Measurements from ENCODE around the gene UXS1. TPM values are rescaled to one million over a fixed set of nuclear protein-coding genes. Genes with fewer than 3 reads are reported as not detected.

Gene UXS1
- polyA plus RNA-seq, 3 donors from 2014 or later: 41.9 to 62.3 (median 47.5) TPM

GRCh38 chr2:106085181-106085940 lies 108.7 kb downstream of the UXS1 start:
- peaks cover 0 to 4% of the 10 kb centered on the region in 2 donors for H3K4me1 Mint-ChIP-seq
- DNase-seq: no peak
- peaks cover 0 to 1% (median 0%) of the 10 kb centered on the region in 6 donors for H3K9me3 Mint-ChIP-seq
- no peak overlapping the region for H3K4me3 Mint-ChIP-seq
- H3K36me3 Mint-ChIP-seq: peaks cover 4 to 7% (median 7%) of the 10 kb centered on the region in 3 donors
- H3K27me3 Mint-ChIP-seq (ENCODE audit: low read depth in 3 of 3): peaks cover 0 to 1% (median 0%) of the 10 kb centered on the region in 3 donors
- H3K27ac Mint-ChIP-seq: peak overlapping the region in 3 of 6 donors; percentile 12 to 32 (median 22)

GRCh38 chr2:106080959-106081358 lies 113.1 kb downstream of the UXS1 start:
- peaks cover 11 to 13% of the 10 kb centered on the region in 2 donors for H3K4me1 Mint-ChIP-seq
- no peak overlapping the region for H3K4me3 Mint-ChIP-seq
- no peaks in the 10 kb centered on the region for H3K9me3 Mint-ChIP-seq
- no peak for DNase-seq
- H3K27ac Mint-ChIP-seq: no peak overlapping the region
- H3K36me3 Mint-ChIP-seq: no peaks in the 10 kb centered on the region
- peaks cover 0 to 3% (median 1%) of the 10 kb centered on the region in 3 donors for H3K27me3 Mint-ChIP-seq (ENCODE audit: low read depth in 3 of 3)

GRCh38 chr2:106078096-106078495 lies 116.0 kb downstream of the UXS1 start:
- Mint-ChIP-seq H3K4me3 (peak overlapping the region in 1 of 5 donors; percentile 4), H3K4me1 (peaks cover 8 to 13% of the 10 kb centered on the region in 2 donors), H3K27me3 (ENCODE audit: low read depth in 3 of 3) (peaks cover 0 to 3% (median 0%) of the 10 kb centered on the region in 3 donors), H3K9me3 (no peaks in the 10 kb centered on the region), H3K27ac (peak overlapping the region in 1 of 6 donors; percentile 78), H3K36me3 (no peaks in the 10 kb centered on the region)
- DNase-seq: no peak

DNA sequence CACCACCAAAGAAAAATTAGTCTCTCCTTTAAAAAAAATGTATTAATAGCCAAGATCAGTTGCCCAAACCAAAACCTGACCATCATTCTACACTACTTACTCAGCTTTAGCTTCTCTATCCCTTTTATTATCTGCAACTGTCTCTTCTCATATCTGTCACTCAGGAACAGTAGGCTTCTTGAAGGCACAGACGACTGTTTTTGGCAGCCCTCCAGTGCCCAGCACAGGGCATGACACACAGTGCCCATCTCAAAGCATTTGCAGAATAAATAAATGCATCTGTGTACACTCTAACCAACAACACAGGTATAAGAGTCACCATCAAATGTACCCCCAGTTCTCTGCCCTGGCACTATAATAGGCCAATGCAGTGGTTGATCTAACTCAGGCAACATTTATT lies 117.2 kb downstream of the UXS1 start:
- Mint-ChIP-seq H3K4me1 (peaks cover 8 to 13% of the 10 kb centered on the region in 2 donors), H3K4me3 (no peak overlapping the region), H3K36me3 (no peaks in the 10 kb centered on the region), H3K27ac (peak overlapping the region in 1 of 6 donors; percentile 1), H3K27me3 (ENCODE audit: low read depth in 3 of 3) (peaks cover 0 to 3% (median 0%) of the 10 kb centered on the region in 3 donors), H3K9me3 (no peaks in the 10 kb centered on the region)
- no peak for DNase-seq

- Mint-ChIP-seq H3K27me3 (ENCODE audit: low read depth in 3 of 3) (peaks cover 0 to 6% (median 0%) of the 10 kb centered on the region in 3 donors), H3K4me3 (no peak overlapping the region), H3K27ac (no peak overlapping the region), H3K9me3 (no peaks in the 10 kb centered on the region), H3K4me1 (peaks cover 8 to 11% of the 10 kb centered on the region in 2 donors), H3K36me3 (no peaks in the 10 kb centered on the region)
- no peak for DNase-seq
Observed at GRCh38 chr2:106075048-106075447, 119.1 kb downstream of the UXS1 start.

DNA sequence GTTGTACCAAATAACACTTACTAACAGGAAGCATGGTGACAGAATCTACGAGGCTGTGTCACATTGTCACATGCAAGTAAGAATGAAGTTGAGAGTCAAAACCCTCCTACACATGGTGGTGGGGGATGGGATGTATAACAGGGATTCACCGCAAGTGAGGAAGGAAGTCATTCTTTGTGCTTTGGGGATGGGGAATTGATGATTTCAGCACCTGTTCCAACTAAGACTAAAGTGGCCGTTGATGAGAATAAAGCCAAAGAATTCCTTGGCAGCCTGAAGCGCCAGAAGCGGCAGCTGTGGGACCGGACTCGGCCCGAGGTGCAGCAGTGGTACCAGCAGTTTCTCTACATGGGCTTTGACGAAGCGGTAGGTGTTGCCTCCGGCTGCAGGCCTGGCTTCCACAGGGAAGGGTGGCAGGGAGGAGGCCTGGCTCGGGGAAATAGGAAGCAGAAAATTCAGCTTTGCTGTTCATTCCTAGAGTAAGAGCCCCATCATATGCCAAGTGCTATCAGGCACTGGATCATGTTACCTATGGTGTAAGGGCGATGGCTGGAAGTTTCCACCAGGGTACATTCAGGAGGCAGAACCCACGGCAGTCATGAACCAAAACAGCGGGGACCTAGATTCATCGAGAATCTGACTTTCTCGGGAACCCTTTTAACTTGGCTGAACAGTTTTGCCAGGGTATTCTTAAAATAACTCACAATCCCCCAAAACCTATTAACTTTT lies 120.3 kb downstream of the UXS1 start:
- no peaks in the 10 kb centered on the region for H3K9me3 Mint-ChIP-seq
- H3K4me1 Mint-ChIP-seq: peaks cover 8 to 11% of the 10 kb centered on the region in 2 donors
- peaks cover 0 to 6% (median 3%) of the 10 kb centered on the region in 3 donors for H3K27me3 Mint-ChIP-seq (ENCODE audit: low read depth in 3 of 3)
- no peaks in the 10 kb centered on the region for H3K36me3 Mint-ChIP-seq
- no peak overlapping the region for H3K4me3 Mint-ChIP-seq
- no peak for DNase-seq
- H3K27ac Mint-ChIP-seq: no peak overlapping the region

DNA sequence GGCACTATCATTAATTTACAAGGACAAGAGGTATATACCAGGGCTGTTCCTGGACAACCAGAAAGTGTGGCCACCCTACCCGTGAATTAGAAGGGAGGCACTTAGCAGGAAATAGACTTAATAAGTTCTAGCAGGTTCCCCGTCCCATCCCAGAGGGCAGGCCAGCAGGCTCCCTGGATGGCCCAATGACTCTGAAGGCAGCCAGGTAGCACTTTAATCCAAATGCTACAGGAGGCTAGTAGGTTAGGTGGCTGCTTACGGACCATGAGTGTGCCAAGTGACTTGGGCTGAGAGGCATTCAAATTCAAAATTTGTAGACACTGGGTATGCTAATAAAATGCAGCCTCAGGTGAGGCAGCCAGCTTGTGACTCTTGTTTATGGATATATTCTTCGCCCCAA lies 123.9 kb downstream of the UXS1 start:
- H3K4me3 Mint-ChIP-seq: no peak overlapping the region
- peaks cover 9% of the 10 kb centered on the region in 2 donors for H3K4me1 Mint-ChIP-seq
- peaks cover 4 to 11% (median 7%) of the 10 kb centered on the region in 3 donors for H3K27me3 Mint-ChIP-seq (ENCODE audit: low read depth in 3 of 3)
- DNase-seq: no peak
- no peak overlapping the region for H3K27ac Mint-ChIP-seq
- no peaks in the 10 kb centered on the region for H3K36me3 Mint-ChIP-seq
- no peaks in the 10 kb centered on the region for H3K9me3 Mint-ChIP-seq

- Mint-ChIP-seq H3K27me3 (ENCODE audit: low read depth in 3 of 3) (peaks cover 6 to 14% (median 7%) of the 10 kb centered on the region in 3 donors), H3K36me3 (no peaks in the 10 kb centered on the region), H3K27ac (no peak overlapping the region), H3K4me3 (no peak overlapping the region), H3K9me3 (no peaks in the 10 kb centered on the region), H3K4me1 (peaks cover 9% of the 10 kb centered on the region in 2 donors)
- no peak for DNase-seq
Observed at GRCh38 chr2:106068451-106068850, 125.7 kb downstream of the UXS1 start.

GRCh38 chr2:106065983-106066820 lies 127.9 kb downstream of the UXS1 start:
- peaks cover 9% of the 10 kb centered on the region in 2 donors for H3K4me1 Mint-ChIP-seq
- H3K27me3 Mint-ChIP-seq (ENCODE audit: low read depth in 3 of 3): peaks cover 6 to 16% (median 7%) of the 10 kb centered on the region in 3 donors
- H3K9me3 Mint-ChIP-seq: no peaks in the 10 kb centered on the region
- no peak overlapping the region for H3K27ac Mint-ChIP-seq
- no peak for DNase-seq
- peak overlapping the region in 4 of 5 donors; percentile 17 to 69 (median 62) for H3K4me3 Mint-ChIP-seq
- H3K36me3 Mint-ChIP-seq: no peaks in the 10 kb centered on the region

DNA sequence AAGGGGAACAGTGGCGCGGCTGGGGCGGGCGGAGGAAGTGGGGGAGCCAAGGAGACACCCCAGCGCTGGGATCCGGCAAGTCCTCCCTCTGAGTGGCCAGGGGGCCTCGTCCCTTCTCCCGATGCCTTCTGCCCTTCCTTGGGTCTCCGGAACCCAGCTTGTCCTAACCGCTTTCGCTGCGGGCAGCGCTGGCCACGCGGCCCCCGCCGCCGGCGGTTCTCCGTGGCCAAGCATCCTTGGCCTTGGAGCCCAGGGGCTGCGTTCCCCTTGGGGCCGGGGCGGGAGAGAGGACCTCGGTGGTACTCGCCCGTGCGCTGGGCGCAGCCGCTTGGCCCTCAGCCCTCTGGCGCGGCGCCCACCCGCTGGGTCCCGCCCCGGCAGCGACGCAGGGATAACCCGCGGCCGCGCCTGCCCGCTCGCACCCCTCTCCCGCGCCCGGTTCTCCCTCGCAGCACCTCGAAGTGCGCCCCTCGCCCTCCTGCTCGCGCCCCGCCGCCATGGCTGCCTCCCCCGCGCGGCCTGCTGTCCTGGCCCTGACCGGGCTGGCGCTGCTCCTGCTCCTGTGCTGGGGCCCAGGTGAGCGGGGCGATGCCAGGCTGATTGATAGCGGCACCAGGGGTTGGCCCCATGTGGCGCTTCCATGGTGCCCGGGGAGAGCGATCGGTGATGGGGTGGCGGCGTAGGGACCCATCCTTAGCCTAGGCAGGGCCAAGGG lies 128.7 kb downstream of the UXS1 start:
- Mint-ChIP-seq H3K9me3 (no peaks in the 10 kb centered on the region), H3K27ac (no peak overlapping the region), H3K4me1 (peaks cover 9% of the 10 kb centered on the region in 2 donors), H3K4me3 (peak overlapping the region in 4 of 5 donors; percentile 17 to 65 (median 52)), H3K36me3 (no peaks in the 10 kb centered on the region), H3K27me3 (ENCODE audit: low read depth in 3 of 3) (peaks cover 6 to 16% (median 7%) of the 10 kb centered on the region in 3 donors)
- DNase-seq: no peak

DNA sequence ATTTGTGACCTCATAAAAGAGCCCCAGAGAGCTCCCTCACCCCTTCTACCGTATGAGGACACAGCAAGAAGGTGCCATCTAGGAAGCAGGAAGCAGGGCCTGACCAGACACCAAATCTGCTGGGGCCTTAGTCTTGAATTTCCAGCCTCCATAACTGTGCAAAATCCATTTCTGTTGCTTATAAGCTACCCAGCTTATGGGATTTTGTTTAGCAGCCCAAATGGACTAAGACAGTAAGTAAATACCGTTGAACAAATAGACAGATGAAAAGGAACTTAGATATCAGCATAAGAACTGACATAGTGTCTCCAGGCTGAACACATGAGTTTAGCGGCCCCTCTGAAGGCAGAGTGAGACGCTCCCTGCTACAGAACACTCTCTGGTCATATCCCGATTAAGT lies 130.9 kb downstream of the UXS1 start:
- no peaks in the 10 kb centered on the region for H3K9me3 Mint-ChIP-seq
- no peaks in the 10 kb centered on the region for H3K36me3 Mint-ChIP-seq
- peaks cover 21 to 23% of the 10 kb centered on the region in 2 donors for H3K4me1 Mint-ChIP-seq
- DNase-seq: no peak
- no peak overlapping the region for H3K27ac Mint-ChIP-seq
- no peak overlapping the region for H3K4me3 Mint-ChIP-seq
- H3K27me3 Mint-ChIP-seq (ENCODE audit: low read depth in 3 of 3): peaks cover 4 to 13% (median 6%) of the 10 kb centered on the region in 3 donors

DNA sequence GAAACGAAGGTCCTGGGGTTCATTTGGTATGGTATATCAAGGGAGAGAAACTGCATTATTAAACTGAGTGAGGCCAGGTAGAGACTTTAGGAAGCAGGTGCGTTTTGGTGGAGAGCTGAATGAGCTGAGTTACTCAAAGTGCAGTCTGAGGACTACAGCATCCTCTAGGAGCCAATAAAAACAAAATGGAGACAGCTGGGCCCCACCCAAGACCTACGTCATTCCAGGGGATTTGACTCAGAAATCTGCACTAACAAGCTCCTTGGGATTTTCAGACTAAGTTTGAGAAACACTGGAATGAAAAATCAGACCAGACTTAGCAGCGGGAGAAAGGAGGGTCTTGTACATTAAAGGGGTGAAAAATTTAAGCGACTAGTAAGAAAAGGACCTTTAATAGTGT lies 131.5 kb downstream of the UXS1 start:
- peaks cover 4 to 13% (median 6%) of the 10 kb centered on the region in 3 donors for H3K27me3 Mint-ChIP-seq (ENCODE audit: low read depth in 3 of 3)
- no peaks in the 10 kb centered on the region for H3K9me3 Mint-ChIP-seq
- no peak overlapping the region for H3K27ac Mint-ChIP-seq

More for the DNA sequence above, 131.5 kb downstream of the UXS1 start:
- no peak overlapping the region for H3K4me3 Mint-ChIP-seq
- no peaks in the 10 kb centered on the region for H3K36me3 Mint-ChIP-seq
- H3K4me1 Mint-ChIP-seq: peaks cover 22 to 24% of the 10 kb centered on the region in 2 donors
- no peak for DNase-seq
